Breast epithelium (tissue), 3 donors: ENCODE data around the gene TNS3.

Source experiments
- POLR2A ChIP-seq: fragments of 450-650 bp; IDR thresholded peaks from one replicate; pipeline ENCODE4 v1.6.1; 2016; ENCODE audit warnings: antibody characterized with exemption, mild to moderate bottlenecking, moderate library complexity
- TF ChIP-seq, protein P1 (sequence below), 3 donors: fragments of 450-650 bp; IDR thresholded peaks; one replicate each; pipeline ENCODE4 v1.5.1; 2016 to 2017; ENCODE audit warnings: antibody characterized with exemption in 3 of 3, mild to moderate bottlenecking in 3 of 3, moderate library complexity in 3 of 3

- TF ChIP-seq, protein P1, sequence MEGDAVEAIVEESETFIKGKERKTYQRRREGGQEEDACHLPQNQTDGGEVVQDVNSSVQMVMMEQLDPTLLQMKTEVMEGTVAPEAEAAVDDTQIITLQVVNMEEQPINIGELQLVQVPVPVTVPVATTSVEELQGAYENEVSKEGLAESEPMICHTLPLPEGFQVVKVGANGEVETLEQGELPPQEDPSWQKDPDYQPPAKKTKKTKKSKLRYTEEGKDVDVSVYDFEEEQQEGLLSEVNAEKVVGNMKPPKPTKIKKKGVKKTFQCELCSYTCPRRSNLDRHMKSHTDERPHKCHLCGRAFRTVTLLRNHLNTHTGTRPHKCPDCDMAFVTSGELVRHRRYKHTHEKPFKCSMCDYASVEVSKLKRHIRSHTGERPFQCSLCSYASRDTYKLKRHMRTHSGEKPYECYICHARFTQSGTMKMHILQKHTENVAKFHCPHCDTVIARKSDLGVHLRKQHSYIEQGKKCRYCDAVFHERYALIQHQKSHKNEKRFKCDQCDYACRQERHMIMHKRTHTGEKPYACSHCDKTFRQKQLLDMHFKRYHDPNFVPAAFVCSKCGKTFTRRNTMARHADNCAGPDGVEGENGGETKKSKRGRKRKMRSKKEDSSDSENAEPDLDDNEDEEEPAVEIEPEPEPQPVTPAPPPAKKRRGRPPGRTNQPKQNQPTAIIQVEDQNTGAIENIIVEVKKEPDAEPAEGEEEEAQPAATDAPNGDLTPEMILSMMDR (IDR thresholded peaks at IDR 0.05) = no peak
- TF ChIP-seq POLR2A = no peak
Observed at GRCh38 chr7:47451851-47452205, 130.1 kb downstream of the TNS3 start.
